Occipital lobe (tissue), 2 donors: ENCODE results near the gene SEMA3A. TPM values are rescaled to one million over a fixed set of nuclear protein-coding genes. Genes with fewer than 3 reads are reported as not detected.

Source experiments
- DNase-seq: peaks from one replicate; lab custom pipeline; 2025; lab: John Stamatoyannopoulos, UW
- total RNA-seq: library from RNA; depleted of rRNA; stranded (reverse); fragments of >200 nt; gene quantifications from one replicate; pipeline ENCODE4 v1.2.3, GENCODE V29; 2014

The SEMA3A gene
- total RNA-seq, 1 donor from 2014 or later: 46.8 TPM

DNA sequence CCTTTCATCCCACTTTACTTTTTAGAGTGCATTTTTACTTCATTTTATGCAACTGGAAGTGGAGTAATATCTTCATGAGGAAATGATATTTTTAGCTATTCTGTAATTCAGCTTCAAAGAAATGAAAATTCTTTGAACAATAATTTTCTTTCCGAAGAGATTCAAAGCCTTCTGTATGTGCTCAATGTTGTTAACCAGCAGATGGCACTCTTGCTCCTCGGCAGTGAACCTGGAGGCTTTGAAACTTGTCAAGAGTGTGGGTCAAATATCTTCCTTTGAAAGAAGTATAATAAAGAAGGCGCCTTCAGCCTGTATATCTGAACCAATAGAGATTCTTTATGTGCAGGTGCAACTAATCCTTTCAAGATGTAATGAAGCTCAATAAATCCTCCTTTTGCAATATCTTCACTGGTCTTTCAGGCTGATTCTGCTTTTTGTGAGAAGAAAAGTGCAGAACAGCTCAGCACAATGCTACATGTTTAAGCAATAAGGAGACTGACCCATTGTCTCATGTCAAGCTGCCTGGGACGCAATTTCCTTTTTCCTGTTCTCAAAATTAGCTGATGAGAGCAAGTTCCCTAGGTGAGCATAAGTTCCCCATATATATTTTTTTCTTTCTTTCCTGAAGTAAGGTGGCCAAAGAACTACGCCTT is 258.4 kb downstream of the SEMA3A start:
- peak; percentile 31 for DNase-seq

DNA sequence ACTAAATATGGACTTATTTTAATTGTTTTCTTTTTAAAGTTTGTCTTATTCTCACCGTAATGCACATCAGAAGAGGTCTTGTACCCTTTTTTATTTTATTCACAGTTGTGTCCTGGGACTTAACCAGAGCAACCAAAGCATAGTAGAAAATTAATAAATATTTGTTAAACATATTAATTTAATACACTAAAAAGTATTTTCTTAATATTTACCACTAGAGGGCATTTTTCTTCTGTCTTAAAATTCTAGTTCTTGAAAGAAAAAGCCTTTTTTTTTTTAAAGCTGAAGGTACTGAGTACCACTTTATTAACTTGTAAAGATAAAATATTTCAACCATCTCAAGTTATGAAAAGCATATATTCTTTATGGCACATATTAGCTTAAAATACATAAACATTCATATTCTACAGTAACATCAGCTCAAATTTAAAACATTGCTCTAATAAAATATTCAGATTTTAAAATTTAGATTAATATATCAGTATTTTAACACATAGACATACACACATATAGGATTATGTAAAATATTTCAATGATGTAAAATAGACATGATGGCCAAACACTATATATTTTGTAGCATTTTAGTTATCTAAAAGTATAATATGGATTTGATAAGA is 260.4 kb downstream of the SEMA3A start:
- DNase-seq: no peak

DNA sequence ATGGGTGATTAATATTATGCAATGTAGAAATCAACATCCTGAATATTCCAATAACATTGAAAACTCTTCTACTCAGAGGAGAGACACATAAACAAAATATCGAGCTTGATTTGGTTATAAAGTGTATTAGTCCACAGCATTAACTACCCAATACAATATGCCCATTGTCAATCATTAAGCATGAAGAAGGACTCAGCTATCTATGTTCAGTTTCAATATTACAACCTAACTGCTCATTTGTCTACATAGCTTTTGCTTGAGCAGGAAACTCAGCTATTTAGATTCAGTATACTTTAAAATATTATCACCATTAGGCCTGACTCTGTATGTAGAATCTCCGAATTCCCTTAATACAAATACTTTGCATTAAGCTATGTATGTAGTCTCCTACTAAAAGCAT is 262.6 kb downstream of the SEMA3A start:
- no peak for DNase-seq

DNA sequence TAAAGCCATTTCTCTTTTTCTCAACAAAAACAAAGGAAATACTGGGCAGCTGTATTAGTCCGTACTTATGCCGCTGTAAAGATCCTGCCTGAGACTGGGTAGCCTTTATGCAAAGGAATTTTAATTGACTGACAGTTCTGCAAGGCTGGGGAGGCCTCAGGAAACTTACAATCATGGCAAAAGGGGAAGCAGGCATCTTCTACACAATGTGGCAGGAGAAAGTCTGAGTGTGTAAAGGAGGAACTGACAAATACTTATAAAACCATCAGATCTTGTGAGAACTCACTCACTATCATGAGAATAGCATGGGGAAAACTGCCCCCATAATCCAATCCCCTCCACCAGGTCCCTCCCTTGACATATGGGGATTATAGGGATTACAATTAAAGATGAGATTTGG is 264.3 kb downstream of the SEMA3A start:
- no peak for DNase-seq

DNA sequence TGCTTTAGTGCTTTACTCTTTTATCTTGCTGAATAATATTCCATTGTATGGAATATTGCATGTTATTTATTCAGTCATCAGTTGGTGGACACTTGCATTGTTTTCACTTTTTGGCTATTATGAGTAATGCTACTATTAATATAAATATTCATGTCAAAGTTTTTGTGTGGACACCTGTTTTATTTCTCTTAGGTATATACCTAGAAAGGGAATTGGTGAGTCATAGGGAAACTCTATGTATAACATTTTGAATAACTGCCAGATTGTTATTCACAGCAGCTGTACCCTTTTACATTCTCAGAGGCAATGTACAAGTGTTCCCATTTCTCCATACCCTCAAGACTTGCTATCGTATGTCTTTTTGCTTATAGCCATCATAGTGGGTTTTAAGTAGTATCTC is 268.7 kb downstream of the SEMA3A start:
- no peak for DNase-seq

DNA sequence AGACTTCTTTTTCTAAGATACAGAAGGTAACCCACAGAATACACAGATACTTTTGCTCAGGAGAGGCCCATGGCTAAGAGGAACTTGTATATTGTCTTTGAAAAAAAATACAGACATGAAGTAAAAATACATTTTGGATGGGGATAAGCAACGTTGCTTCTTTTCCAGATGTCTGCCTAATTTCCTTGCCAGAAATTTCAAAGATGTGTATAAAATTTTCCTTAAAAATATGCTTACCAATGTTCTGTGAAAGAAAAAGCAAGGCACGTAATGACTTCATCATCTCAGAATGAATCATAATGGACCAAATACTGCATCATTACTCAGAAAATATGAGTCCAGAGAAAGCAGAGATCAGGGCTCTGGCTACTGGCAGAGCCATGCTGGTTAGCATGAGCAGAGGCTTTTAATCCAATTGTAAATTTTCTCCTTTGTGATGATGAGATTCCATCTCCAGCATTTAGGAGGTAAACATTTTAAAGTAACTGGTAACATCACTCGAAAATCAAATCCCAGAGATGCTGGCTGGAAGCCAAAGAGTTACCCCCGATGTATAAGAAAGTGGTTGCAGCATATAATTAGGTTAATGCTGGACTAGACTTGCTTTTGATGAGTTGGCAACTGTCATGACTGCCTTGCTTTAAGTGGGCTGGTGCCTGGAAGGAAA is 272.5 kb downstream of the SEMA3A start:
- DNase-seq: no peak

DNA sequence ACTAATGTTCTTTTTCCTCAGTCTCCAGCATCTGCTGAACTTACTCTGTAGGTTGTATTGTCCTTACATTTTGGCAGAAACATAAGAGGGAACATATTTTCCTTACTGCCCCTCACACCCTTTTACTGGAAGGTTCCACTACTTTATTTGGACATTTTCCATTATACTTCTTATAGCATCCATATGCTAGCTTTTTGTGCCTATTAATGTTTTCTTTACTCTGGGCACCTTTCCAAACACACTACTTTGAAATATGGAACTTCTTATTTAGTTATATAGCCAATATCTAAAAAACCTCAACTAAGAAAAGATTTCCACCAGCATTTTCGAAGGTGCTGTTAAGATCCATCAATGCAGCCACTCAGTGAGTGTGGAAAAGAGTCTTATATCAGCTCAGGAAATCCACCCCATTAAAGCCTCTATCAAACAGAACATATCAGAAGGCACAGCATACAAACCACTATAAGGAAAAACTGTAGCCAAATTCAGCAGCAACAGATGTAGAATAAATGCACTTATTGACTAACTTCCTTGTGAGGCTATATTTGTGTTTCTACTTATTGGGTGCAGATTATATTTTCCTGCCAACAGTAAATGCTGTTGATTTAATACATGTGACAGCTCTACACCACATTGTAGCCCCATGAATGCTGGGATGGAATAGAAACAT is 273.2 kb downstream of the SEMA3A start:
- no peak for DNase-seq

DNA sequence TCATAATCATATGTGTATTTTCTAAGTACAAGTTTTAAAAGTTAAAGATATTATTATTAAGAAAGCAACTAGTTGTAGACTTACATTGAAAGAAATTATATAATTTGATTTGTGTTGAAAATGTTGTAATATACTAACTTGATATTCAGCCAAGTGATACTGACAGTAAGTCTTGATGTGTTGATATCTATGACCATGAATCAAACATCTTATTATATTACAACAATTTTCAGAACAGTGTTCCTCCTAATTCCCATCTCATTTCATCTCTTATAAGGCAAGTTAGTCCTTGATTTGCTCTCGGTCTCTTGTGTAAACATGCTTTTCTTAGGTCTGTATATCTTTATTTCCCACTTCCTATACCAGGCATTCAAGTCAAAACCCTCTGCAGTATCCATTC is 276.4 kb downstream of the SEMA3A start:
- no peak for DNase-seq

DNA sequence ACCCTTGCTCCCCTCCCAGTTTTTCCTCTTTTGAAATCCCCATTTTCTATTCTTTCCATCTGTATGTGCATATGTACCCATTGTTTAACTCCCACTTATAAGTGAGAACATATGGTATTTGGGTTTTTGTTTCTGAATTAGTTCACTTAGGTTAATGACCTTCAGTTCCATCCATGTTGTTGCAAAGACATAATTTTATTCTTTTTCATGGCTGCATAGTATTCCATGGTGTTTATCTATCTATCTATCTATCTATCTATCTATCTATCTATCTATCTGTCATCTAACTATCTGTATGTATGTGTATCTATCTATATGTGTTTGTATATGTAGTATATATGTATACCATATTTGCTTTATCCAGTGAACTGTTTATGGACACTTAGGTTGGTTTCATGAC is 281.4 kb downstream of the SEMA3A start:
- DNase-seq: no peak

DNA sequence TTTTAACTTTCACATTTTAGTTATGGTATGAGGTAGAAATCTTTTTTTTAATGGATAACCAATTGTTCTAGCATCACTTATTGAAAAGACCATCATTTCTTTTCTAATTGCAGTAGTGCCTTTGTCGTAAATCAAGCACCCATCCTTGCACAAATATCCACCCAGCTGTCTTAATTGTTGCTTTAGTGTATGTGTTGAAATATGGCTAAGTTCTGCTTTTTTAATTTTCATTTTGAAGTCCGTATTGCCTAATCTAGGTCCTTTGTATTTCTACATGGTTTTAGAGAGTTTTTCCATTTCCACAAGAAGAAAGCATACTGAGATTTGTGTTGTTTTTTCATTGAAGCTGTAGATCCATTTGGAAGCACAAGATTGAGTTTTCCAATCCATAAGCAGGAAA is 286.1 kb downstream of the SEMA3A start:
- no peak for DNase-seq
